Mesodermal cell (in vitro differentiated cells): ENCODE results near the gene FAM20C.

Experiments used
- H3K27ac ChIP-seq: 2 replicates; pipeline ENCODE4 v1.7.0; 2013; ENCODE audit warnings: mild to moderate bottlenecking, low read depth, low read length, moderate library complexity; ENCODE audit not compliant: severe bottlenecking
- H3K36me3 ChIP-seq: 2 replicates; pipeline ENCODE4 v1.7.1; 2013; ENCODE audit warnings: mild to moderate bottlenecking, low read length, moderate library complexity; ENCODE audit not compliant: control insufficient read depth, insufficient read depth
- H3K4me1 ChIP-seq: one replicate; pipeline ENCODE4 v1.7.1; 2013; ENCODE audit warnings: mild to moderate bottlenecking, low read length; ENCODE audit not compliant: insufficient read depth, control insufficient read depth, poor library complexity, severe bottlenecking
- H3K4me3 ChIP-seq: 2 replicates; pipeline ENCODE4 v1.7.0; 2013; ENCODE audit warnings: low read length, control low read depth, mild to moderate bottlenecking; ENCODE audit not compliant: insufficient read depth, poor library complexity, severe bottlenecking; ENCODE audit errors: extremely low read depth
- H3K9me3 ChIP-seq: 2 replicates; pipeline ENCODE4 v1.7.1; 2013; ENCODE audit warnings: mild to moderate bottlenecking, low read length, moderate library complexity; ENCODE audit not compliant: control insufficient read depth
- WGBS, 2 experiments: methylation state at CpG; one replicate each; pipeline ENCODE4 v1.1.5; 2013; ENCODE audit warnings: missing lambda C conversion rate in 2 of 2; ENCODE audit not compliant: insufficient coverage in 2 of 2; 5-methylcytosine and 5-hydroxymethylcytosine counted together

FAM20C gene

GRCh38 chr7:304574-305409 lies 112.4 kb downstream of the FAM20C start:
- H3K4me3 ChIP-seq: no peak overlapping the region
- 75 to 86% methylated on average over 12 to 16 of the region's 19 CpGs for WGBS, 2 experiments

GRCh38 chr7:305410-306151 lies 113.2 kb downstream of the FAM20C start:
- 92 to 96% methylated on average over 28 to 35 of the region's 35 CpGs for WGBS, 2 experiments
- Histone ChIP-seq H3K9me3 (peaks cover 3% of the 10 kb centered on the region), H3K4me3 (no peak overlapping the region), H3K27ac (no peak overlapping the region), H3K36me3 (no peaks in the 10 kb centered on the region), H3K4me1 (no peaks in the 10 kb centered on the region)

More at GRCh38 chr7:304574-305409, 112.4 kb downstream of the FAM20C start:
- no peak overlapping the region for H3K27ac ChIP-seq
- peaks cover 3% of the 10 kb centered on the region for H3K9me3 ChIP-seq
- H3K36me3 ChIP-seq: no peaks in the 10 kb centered on the region
- H3K4me1 ChIP-seq: no peaks in the 10 kb centered on the region

GRCh38 chr7:307970-308369 lies 115.6 kb downstream of the FAM20C start:
- H3K9me3 ChIP-seq: peaks cover 3% of the 10 kb centered on the region
- no peak overlapping the region for H3K27ac ChIP-seq
- H3K36me3 ChIP-seq: no peaks in the 10 kb centered on the region
- WGBS, 2 experiments: 50% methylated on average over 2 of the region's 3 CpGs; no CpG with 5 or more reads in 1 of the 2 experiments
- no peaks in the 10 kb centered on the region for H3K4me1 ChIP-seq
- H3K4me3 ChIP-seq: no peak overlapping the region

DNA sequence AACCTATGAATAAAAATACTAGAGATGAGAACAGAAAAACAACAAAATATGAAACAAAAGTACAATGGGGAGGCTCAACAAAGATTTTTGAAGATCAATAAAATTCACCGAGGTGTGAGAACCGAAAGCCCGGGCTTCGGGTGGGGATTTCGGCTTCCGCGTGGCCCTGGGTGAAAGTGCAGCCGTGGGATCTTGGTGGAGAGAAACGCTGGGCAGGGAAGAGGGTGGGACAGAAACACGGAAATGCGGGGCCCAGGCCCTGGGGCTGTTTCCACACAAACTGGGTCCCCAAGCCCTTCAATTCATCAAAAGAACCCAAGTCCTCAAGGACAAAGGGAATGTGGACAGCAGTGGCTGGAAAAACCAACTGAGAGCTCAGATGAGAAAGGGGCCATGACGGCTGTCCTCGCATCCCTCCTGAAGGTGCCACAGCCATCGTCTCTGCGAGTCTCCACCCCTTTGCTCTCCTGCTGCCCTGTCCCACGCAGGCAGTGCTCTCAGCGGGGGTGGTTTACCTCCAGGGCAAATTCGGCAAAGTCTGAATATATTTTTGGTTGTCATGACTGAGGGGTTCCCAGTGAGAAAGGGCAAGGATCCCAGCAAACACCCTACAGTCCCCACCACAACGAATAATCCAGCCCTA lies 117.3 kb downstream of the FAM20C start:
- H3K36me3 ChIP-seq: no peaks in the 10 kb centered on the region
- 95 to 96% methylated on average over 10 to 11 of the region's 19 CpGs for WGBS, 2 experiments
- H3K4me1 ChIP-seq: no peaks in the 10 kb centered on the region
- H3K27ac ChIP-seq: no peak overlapping the region
- peaks cover 3% of the 10 kb centered on the region for H3K9me3 ChIP-seq
- H3K4me3 ChIP-seq: no peak overlapping the region
